ENCODE measurements around the gene SORBS1. TPM values are rescaled to one million over a fixed set of nuclear protein-coding genes. Genes with fewer than 3 reads are reported as not detected.

SORBS1 gene
- total and polyA plus RNA-seq, 9 of the 15 experiments (the other 6 are each of a cell fraction or from before 2014, with no cell fraction given): 2.0 to 13.3 (median 6.5) TPM

GRCh38 chr10:95561177-95561863, at the start of gene SORBS1 (continued):
- TF ChIP-seq DEAF1 (CRISPR knock-in tag; IDR thresholded peaks at IDR 0.05) (no peak), HNRNPL (IDR thresholded peaks at IDR 0.05; ENCODE audit: low read depth, low read length) (peak; percentile 46; the same call in 1 of the 2 replicates), SAFB (IDR thresholded peaks at IDR 0.05; ENCODE audit: borderline replicate concordance, low read depth, low read length) (no peak), RERE (CRISPR knock-in tag; IDR thresholded peaks at IDR 0.05; ENCODE audit: borderline replicate concordance) (no peak)
- TF ChIP-seq, protein P1, sequence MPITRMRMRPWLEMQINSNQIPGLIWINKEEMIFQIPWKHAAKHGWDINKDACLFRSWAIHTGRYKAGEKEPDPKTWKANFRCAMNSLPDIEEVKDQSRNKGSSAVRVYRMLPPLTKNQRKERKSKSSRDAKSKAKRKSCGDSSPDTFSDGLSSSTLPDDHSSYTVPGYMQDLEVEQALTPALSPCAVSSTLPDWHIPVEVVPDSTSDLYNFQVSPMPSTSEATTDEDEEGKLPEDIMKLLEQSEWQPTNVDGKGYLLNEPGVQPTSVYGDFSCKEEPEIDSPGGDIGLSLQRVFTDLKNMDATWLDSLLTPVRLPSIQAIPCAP (CRISPR knock-in tag; IDR thresholded peaks at IDR 0.05; ENCODE audit: borderline replicate concordance): no peak
